GM12878 (cell line): ENCODE measurements around the gene XPO6. TPM values are rescaled to one million over a fixed set of nuclear protein-coding genes. Genes with fewer than 3 reads are reported as not detected.

Experiments used
- ATAC-seq: fragments of 200-7000 bp; cut with Tn5 transposase; 3 replicates; pipeline ENCODE4 v1.9.1; 2020; ENCODE audit warnings: mild to moderate bottlenecking, moderate library complexity
- BruUV-seq: library from RNA; stranded (reverse); fragments of 400-500 nt; replicated peaks from 2 replicates; lab custom pipeline; 2021; lab: Mats Ljungman, UMichigan
- CTCF ChIA-PET: fragments of 300-600 bp; sonication (Branson Sonifier 250); formaldehyde crosslinking; extraction: SDS; loops from one replicate; lab custom pipeline; 2021; ENCODE audit warnings: inconsistent platforms; lab: Yijun Ruan, JAX
- POLR2A ChIA-PET: fragments of 350-600 bp; formaldehyde crosslinking; extraction: SDS; loops from one replicate; lab custom pipeline; 2021; ENCODE audit warnings: inconsistent platforms; lab: Charles Lee
- RAD21 ChIA-PET: fragments of 300-600 bp; sonication (Branson Sonifier 250); formaldehyde crosslinking; loops from one replicate; lab custom pipeline; 2023; ENCODE audit warnings: antibody characterized with exemption; ENCODE audit not compliant: unreplicated experiment; lab: Charles Lee
- SMC1A ChIA-PET: fragments of 300-600 bp; sonication (Branson Sonifier 250); formaldehyde crosslinking; loops from one replicate; lab custom pipeline; 2023; ENCODE audit not compliant: unreplicated experiment, uncharacterized antibody; lab: Charles Lee
- DNase-seq: peaks from one replicate; pipeline ENCODE4 v3.0.0-alpha.2; 2011; ENCODE audit warnings: low read depth, low spot score
- FAIRE-seq: peaks from 3 replicates; lab custom pipeline; 2011; peaks lifted over from hg19 to GRCh38; lab: Jason Lieb, UNC
- H2AFZ ChIP-seq: 2 replicates; pipeline ENCODE4 v1.6.0; 2011; ENCODE audit warnings: low read depth, low read length, control low read depth; ENCODE audit not compliant: control insufficient read depth
- H3K27ac ChIP-seq: 2 replicates; pipeline ENCODE4 v1.5.1; 2011; ENCODE audit warnings: control low read depth; ENCODE audit not compliant: control insufficient read depth, insufficient read depth
- H3K27me3 ChIP-seq, 2 experiments: replicated peaks in 1 of 2; 2 replicates each; pipeline versions ENCODE4 v1.6.0 to v1.6.1; 2011; ENCODE audit warnings: low read length in 1 of 2; ENCODE audit not compliant: control insufficient read depth in 2 of 2, insufficient read depth in 2 of 2
- H3K36me3 ChIP-seq, 2 experiments: 2 replicates each; pipeline ENCODE4 v1.5.1; 2011; ENCODE audit warnings: low read length in 1 of 2; ENCODE audit not compliant: control insufficient read depth in 2 of 2, insufficient read depth in 2 of 2
- H3K4me1 ChIP-seq: 2 replicates; pipeline ENCODE4 v1.6.1; 2011; ENCODE audit warnings: mild to moderate bottlenecking, low read length, moderate library complexity, mixed read lengths; ENCODE audit not compliant: control insufficient read depth, insufficient read depth
- H3K4me2 ChIP-seq: 2 replicates; pipeline ENCODE4 v1.6.0; 2011; ENCODE audit warnings: control low read depth; ENCODE audit not compliant: control insufficient read depth, insufficient read depth
- H3K4me3 ChIP-seq: fragments of 200-600 bp; sonication (generic); 2 replicates; pipeline ENCODE4 v1.5.1; 2016
- H3K79me2 ChIP-seq: 2 replicates; pipeline ENCODE4 v1.6.0; 2011; ENCODE audit warnings: low read length; ENCODE audit not compliant: control insufficient read depth, insufficient read depth
- H3K9ac ChIP-seq: 2 replicates; pipeline ENCODE4 v1.8.0; 2011; ENCODE audit warnings: low read length, control low read depth, mixed read lengths; ENCODE audit not compliant: control insufficient read depth, insufficient read depth
- H3K9me3 ChIP-seq: replicated peaks from 3 replicates; pipeline ENCODE4 v1.5.1; 2011; ENCODE audit warnings: mild to moderate bottlenecking, low read length; ENCODE audit not compliant: control insufficient read depth, insufficient read depth
- H4K20me1 ChIP-seq: 2 replicates; pipeline ENCODE4 v1.6.0; 2011; ENCODE audit not compliant: control insufficient read depth, insufficient read depth
- E4F1 ChIP-seq: fragments of 450-650 bp; IDR thresholded peaks from 2 replicates; pipeline ENCODE4 v1.6.1; 2018; ENCODE audit warnings: borderline replicate concordance, mild to moderate bottlenecking; ENCODE audit not compliant: partially characterized antibody
- ELK1 ChIP-seq: IDR thresholded peaks from 2 replicates; pipeline ENCODE4 v1.6.1; 2012; ENCODE audit warnings: low read depth, low read length, improper control_type of control experiment
- GATAD2B ChIP-seq: fragments of 450-650 bp; conservative IDR thresholded peaks from 2 replicates; pipeline ENCODE4 v1.6.1; 2017; ENCODE audit warnings: low read depth, mild to moderate bottlenecking, moderate library complexity
- MLLT1 ChIP-seq: fragments of 450-650 bp; IDR thresholded peaks from 2 replicates; pipeline ENCODE4 v1.6.1; 2016; ENCODE audit warnings: mild to moderate bottlenecking
- STAT3 ChIP-seq: IDR thresholded peaks from 2 replicates; pipeline ENCODE4 v1.6.1; 2011; ENCODE audit warnings: low read depth, low read length, improper control_type of control experiment
- TCF12 ChIP-seq: IDR thresholded peaks from 2 replicates; pipeline ENCODE4 v1.6.1; 2011; ENCODE audit warnings: low read depth, mild to moderate bottlenecking, low read length
- USF1 ChIP-seq: IDR thresholded peaks from 2 replicates; pipeline ENCODE4 v1.6.1; 2011; ENCODE audit warnings: borderline replicate concordance, low read depth, mild to moderate bottlenecking, moderate library complexity, mixed read lengths, low read length; ENCODE audit not compliant: insufficient read depth; ENCODE audit errors: extremely low read length
- WGBS: methylation state at CpG from one replicate; pipeline ENCODE4 v1.1.6; 2016; ENCODE audit warnings: low lambda C conversion rate; ENCODE audit not compliant: insufficient replicate concordance, insufficient coverage; ENCODE audit errors: missing lambda C conversion rate; 5-methylcytosine and 5-hydroxymethylcytosine counted together
- in situ Hi-C: fragments of 300-500 bp; cut with MboI; formaldehyde crosslinking; loops from 9 replicates; pipeline ENCODE4 v1.14.3; 2018; ENCODE audit warnings: mixed read lengths
- intact Hi-C: fragments of 100-400 bp; cut with micrococcal nuclease; formaldehyde crosslinking; loops from one replicate; pipeline ENCODE4 v1.14.2; 2022; ENCODE audit not compliant: unreplicated experiment
- polyA plus RNA-seq, 11 experiments: library from polyadenylated mRNA; depleted of rRNA in 4 of 11; unstranded in 6 of 11; stranded (reverse) in 5 of 11; fragments of >200 nt; fragmentation: Nextera tagmentation in 4 of 11; fragmentation: Illumina TruSeq in 1 of 11; extraction: Ambion mirVana in 4 of 11; extraction: Trizol in 1 of 11; gene quantifications; 1 replicate in 1 of 11; 2 replicates in 10 of 11; pipeline versions ENCODE4 v1.2.1 to v1.2.3, GENCODE V29; 2011 to 2016; ENCODE audit warnings: inconsistent platforms in 2 of 11, missing spikeins in 2 of 11, low read depth in 1 of 11
- total RNA-seq, 4 experiments: library from RNA; depleted of rRNA in 3 of 4; stranded (reverse); fragments of >200 nt in 3 of 4; fragmentation: Illumina TruSeq in 1 of 4; extraction: Trizol in 1 of 4; gene quantifications; 2 replicates each; pipeline versions ENCODE4 v1.2.1 to v1.2.3, GENCODE V29; 2013 to 2021

XPO6 gene
- total and polyA plus RNA-seq, 10 of the 15 experiments (the other 5 are each of a cell fraction or from before 2014, with no cell fraction given), result 9.9 to 246 (median 110) TPM

- SMC1A ChIA-PET, result interaction anchor here (0.7 to 13.4 kb wide), 7 partner anchors 11 to 68 kb away, joined by 3 to 272 read pairs (median 12); no protein-coding TSS in a partner anchor
- ATAC-seq (no peak), FAIRE-seq (no peak), DNase-seq (no peak)
- no TSS peak for BruUV-seq
- POLR2A ChIA-PET, result interaction anchor here (0.6 to 4.9 kb wide), 11 partner anchors 7 to 870 kb away, joined by 3 to 71 read pairs (median 3); no protein-coding TSS in a partner anchor
- Histone ChIP-seq H4K20me1 (peaks cover 4% of the 10 kb centered on the region), H3K4me2 (peak overlapping the region; percentile 74; the same call in 1 of the 2 replicates), H3K27ac (peak overlapping the region; percentile 24; the same call in 1 of the 2 replicates), H3K4me3 (peak overlapping the region; percentile 66), H2AFZ (no peak overlapping the region), H3K79me2 (peaks cover 74% of the 10 kb centered on the region), H3K9ac (no peak overlapping the region), H3K36me3 (peaks cover 4 to 24% of the 10 kb centered on the region in 2 experiments), H3K4me1 (peaks cover 12% of the 10 kb centered on the region; the same call in 1 of the 2 replicates), H3K27me3 (no peaks in the 10 kb centered on the region), H3K9me3 (no peaks in the 10 kb centered on the region)
- intact Hi-C loops (loop anchor here (1.0 kb wide), 1 partner anchor 15 kb away; no protein-coding TSS in a partner anchor), in situ Hi-C loops (no loop called here)
- TF ChIP-seq STAT3 (no peak), GATAD2B (no peak), MLLT1 (no peak), E4F1 (no peak), USF1 (no peak), ELK1 (no peak), TCF12 (no peak)
- CTCF ChIA-PET, result interaction anchor here (0.7 to 8.1 kb wide), 11 partner anchors 10 to 236 kb away, joined by 3 to 91 read pairs (median 4); no protein-coding TSS in a partner anchor
- WGBS, result 73% methylated on average over 4 of the region's 4 CpGs
- RAD21 ChIA-PET, result interaction anchor here (1.2 to 12.5 kb wide), 5 partner anchors 18 to 69 kb away, joined by 5 to 192 read pairs (median 31); no protein-coding TSS in a partner anchor
Observed at GRCh38 chr16:28208824-28209223, 2.9 kb downstream of the XPO6 start.
